ENCODE data around the gene ZNF202.
"Not testable (repeated sequence)": the region's sequence is repeated elsewhere in the genome, so short reads cannot be mapped to it uniquely, and the experiment has no call there.

ZNF202 gene

DNA sequence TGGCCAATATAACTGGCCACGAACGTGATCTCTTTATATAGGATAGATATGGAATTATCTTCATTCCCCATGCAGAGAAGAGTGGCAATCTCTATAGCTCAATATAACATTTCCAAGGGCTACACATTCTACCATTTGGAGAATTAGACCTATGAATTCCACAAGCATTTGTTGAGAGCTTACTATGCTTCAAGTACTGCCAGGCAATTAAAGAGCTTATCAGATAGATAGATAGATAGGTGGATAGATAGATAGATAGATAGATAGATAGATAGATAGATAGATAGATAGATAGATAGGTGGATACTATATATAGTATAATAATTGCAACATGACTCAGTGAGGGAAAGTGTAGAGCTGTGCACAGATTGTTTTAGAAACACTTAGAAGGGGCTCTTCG lies 14.4 kb upstream of the ZNF202 start:
- Mint-ChIP-seq H3K9me3 (no peaks in the 10 kb centered on the region), H3K4me3 (no peak overlapping the region), H3K36me3 (ENCODE audit: insufficient read depth) (no peaks in the 10 kb centered on the region), H3K4me1 (no peaks in the 10 kb centered on the region), H3K27me3 (peaks cover 62% of the 10 kb centered on the region), H3K27ac (ENCODE audit: low read depth) (peak overlapping the region; percentile 2)
- ATAC-seq (replicated peaks; ENCODE audit: extremely low read depth, poor library complexity, severe bottlenecking) (no peak), DNase-seq (ENCODE audit: low spot score in 2 of 2) (no peak)

DNA sequence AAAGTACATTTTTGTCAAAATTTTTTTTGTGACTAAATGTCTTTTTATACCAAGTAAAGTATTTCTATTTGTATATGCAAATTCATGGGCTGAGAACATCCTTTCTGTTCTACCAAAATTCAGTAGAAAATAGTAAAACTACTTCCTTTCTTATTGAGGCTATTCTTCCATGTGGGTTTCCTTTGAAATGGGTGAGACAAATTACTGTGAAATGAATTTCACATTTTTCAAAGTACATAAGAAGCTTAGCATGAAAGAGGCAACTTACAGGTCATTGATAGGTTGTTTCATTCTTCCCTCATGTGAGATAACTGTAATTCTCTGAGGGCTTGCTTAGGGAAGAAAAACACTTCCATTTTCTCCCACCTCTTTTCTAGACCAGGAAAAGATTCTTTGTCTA lies 13.9 kb upstream of the ZNF202 start:
- Mint-ChIP-seq H3K4me3 (no peak overlapping the region), H3K36me3 (ENCODE audit: insufficient read depth) (no peaks in the 10 kb centered on the region), H3K27me3 (peaks cover 67% of the 10 kb centered on the region), H3K9me3 (no peaks in the 10 kb centered on the region), H3K27ac (ENCODE audit: low read depth) (no peak overlapping the region), H3K4me1 (no peaks in the 10 kb centered on the region)
- DNase-seq (ENCODE audit: low spot score in 2 of 2) = no peak
- no peak for ATAC-seq (replicated peaks; ENCODE audit: extremely low read depth, poor library complexity, severe bottlenecking)

DNA sequence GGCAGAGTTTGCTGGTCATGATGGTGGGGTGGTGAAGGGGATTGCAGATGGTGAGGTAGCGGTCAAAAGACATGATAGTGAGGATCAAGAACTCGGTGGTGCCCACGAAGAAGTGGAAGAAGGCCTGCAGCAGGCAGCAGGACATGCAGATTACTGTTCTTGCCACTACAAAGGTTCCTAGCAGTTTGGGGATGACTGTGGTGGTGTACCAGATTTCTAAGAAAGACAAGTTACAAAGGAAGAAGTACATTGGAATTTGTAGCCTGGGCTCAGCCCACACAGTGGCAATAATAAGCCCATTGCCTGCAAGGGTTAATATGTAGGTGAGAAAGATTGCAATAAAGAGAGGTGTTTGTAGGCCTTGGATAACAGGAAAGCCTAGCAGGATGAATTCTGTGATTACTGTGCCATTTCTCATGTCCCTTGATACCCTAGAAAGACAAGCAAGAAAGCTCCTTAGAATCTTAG lies 12.7 kb upstream of the ZNF202 start, which contains the start of gene OR6X1:
Gene OR6X1, minus strand, starts transcription at position 418 of the 468 bp plus-strand sequence. Its CDS starts 0 bp downstream, at position 418.
- H3K4me3 Mint-ChIP-seq = no peak within 1 kb of the TSS
- no peak for DNase-seq (ENCODE audit: low spot score in 2 of 2)
- no peaks in the 10 kb centered on the region for H3K36me3 Mint-ChIP-seq (ENCODE audit: insufficient read depth)
- peaks cover 79% of the 10 kb centered on the region for H3K27me3 Mint-ChIP-seq
- no peaks in the 10 kb centered on the region for H3K9me3 Mint-ChIP-seq
- ATAC-seq (replicated peaks; ENCODE audit: extremely low read depth, poor library complexity, severe bottlenecking) = no peak
- H3K4me1 Mint-ChIP-seq = no peaks in the 10 kb centered on the region
- H3K27ac Mint-ChIP-seq (ENCODE audit: low read depth) = no peak within 1 kb of the TSS

DNA sequence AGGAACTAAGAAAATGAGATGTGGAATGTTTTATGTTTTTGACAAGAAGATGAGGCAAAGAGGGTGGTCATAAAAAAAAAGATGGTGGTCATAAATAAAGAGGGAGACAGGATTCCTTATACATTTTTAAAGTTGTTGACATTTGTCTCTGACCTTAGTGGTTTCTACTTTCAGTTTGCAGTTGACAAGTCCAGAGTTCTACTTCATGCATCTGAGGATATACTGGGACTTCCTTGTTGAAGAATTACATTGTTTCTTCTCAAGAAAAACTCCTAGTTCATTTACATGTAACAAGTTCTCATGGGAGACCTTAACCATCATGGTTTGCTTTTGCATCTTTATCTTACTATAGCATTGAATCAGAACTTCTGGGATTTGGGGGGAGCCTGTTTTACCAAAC lies 11.7 kb upstream of the ZNF202 start:
- ATAC-seq (replicated peaks; ENCODE audit: extremely low read depth, poor library complexity, severe bottlenecking) = no peak
- no peaks in the 10 kb centered on the region for H3K9me3 Mint-ChIP-seq
- no peak overlapping the region for H3K4me3 Mint-ChIP-seq
- no peak for DNase-seq (ENCODE audit: low spot score in 2 of 2)
- no peak overlapping the region for H3K27ac Mint-ChIP-seq (ENCODE audit: low read depth)
- no peaks in the 10 kb centered on the region for H3K4me1 Mint-ChIP-seq
- H3K27me3 Mint-ChIP-seq = peaks cover 84% of the 10 kb centered on the region
- H3K36me3 Mint-ChIP-seq (ENCODE audit: insufficient read depth) = no peaks in the 10 kb centered on the region

DNA sequence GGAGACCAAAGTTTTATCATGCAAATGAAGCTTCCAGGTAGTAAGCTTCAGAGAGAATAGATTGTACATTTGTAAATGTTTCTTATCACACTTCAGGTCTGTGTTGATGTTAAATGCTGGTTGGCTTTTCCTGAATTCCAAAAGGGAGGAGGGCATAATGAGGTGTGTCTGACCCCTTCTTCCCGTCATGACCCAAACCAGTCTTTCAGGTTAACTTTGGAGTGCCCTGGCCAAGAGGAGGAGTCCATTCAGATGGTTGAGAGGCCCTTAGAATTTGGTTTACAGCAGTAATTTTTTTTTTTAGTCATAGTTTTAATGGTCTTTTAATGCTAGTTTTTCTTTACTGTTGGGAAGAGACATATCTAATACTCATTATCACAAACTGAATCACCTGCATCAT lies 10.3 kb upstream of the ZNF202 start:
- no peak overlapping the region for H3K4me3 Mint-ChIP-seq
- no peak for DNase-seq (ENCODE audit: low spot score in 2 of 2)
- H3K27ac Mint-ChIP-seq (ENCODE audit: low read depth) = no peak overlapping the region
- H3K4me1 Mint-ChIP-seq = no peaks in the 10 kb centered on the region
- H3K27me3 Mint-ChIP-seq = peaks cover 87% of the 10 kb centered on the region
- no peak for ATAC-seq (replicated peaks; ENCODE audit: extremely low read depth, poor library complexity, severe bottlenecking)
- H3K9me3 Mint-ChIP-seq = no peaks in the 10 kb centered on the region
- no peaks in the 10 kb centered on the region for H3K36me3 Mint-ChIP-seq (ENCODE audit: insufficient read depth)

DNA sequence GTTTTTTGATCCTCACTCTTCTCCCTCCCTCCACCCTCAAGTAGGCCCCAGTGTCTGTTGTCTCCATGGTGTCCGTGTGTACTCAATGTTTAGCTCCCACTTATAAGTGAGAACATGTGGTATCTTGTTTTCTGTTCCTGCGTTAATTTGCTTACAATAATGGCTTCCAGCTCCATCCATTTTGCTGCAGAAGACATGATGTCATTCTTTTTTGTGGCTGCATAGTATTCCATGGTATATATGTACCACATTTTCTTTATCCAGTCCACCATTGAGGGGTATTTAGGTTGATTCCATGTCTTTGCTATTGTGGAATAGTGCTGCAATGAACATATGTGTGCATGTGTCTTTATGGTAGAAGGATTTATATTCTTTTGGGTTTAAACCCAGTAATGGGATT lies 6.9 kb upstream of the ZNF202 start:
- H3K36me3 Mint-ChIP-seq (ENCODE audit: insufficient read depth); H3K4me1 Mint-ChIP-seq; H3K27ac Mint-ChIP-seq (ENCODE audit: low read depth); DNase-seq (ENCODE audit: low spot score in 2 of 2); H3K4me3 Mint-ChIP-seq; ATAC-seq (replicated peaks; ENCODE audit: extremely low read depth, poor library complexity, severe bottlenecking); H3K9me3 Mint-ChIP-seq: not testable (repeated sequence)
- peaks cover 72% of the 10 kb centered on the region for H3K27me3 Mint-ChIP-seq

DNA sequence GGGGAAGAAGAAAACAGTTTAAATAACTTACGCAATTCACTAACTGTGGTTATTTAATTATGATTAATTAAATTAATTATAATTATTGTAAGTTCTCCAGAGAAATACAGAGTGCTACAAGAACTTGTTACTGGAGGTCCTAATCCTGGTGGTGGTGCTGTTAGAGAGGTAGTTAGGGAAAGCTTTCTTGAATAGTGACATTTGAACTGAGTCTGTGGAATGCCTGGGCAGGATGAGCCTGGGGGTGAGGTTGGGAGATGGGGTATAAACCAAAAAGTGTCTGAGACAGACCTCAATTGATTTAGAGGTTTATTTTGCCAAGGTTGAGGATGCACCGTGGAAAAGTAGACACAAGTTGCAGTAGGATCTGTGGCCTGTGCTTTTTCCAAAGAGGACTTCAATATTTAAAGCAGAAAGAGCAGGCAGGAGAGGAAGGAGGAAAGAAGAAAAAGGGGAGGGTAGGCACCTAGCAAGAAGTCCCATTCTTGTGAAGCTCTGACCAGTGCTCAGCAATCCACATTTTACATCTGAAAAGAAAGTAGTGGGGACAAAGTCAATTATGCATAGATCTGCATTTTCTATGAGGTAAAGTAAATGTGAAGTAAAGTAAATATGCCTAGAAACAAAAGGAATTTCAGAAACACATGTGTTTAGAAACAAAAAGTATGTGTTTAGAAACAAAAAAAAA lies 4.4 kb upstream of the ZNF202 start:
- no peak overlapping the region for H3K4me3 Mint-ChIP-seq
- H3K4me1 Mint-ChIP-seq = peaks cover 14% of the 10 kb centered on the region
- H3K27me3 Mint-ChIP-seq = peaks cover 49% of the 10 kb centered on the region
- peaks cover 7% of the 10 kb centered on the region for H3K36me3 Mint-ChIP-seq (ENCODE audit: insufficient read depth)
- H3K27ac Mint-ChIP-seq (ENCODE audit: low read depth) = no peak overlapping the region
- ATAC-seq (replicated peaks; ENCODE audit: extremely low read depth, poor library complexity, severe bottlenecking) (no peak), DNase-seq (ENCODE audit: low spot score in 2 of 2) (no peak)
- H3K9me3 Mint-ChIP-seq = no peaks in the 10 kb centered on the region

DNA sequence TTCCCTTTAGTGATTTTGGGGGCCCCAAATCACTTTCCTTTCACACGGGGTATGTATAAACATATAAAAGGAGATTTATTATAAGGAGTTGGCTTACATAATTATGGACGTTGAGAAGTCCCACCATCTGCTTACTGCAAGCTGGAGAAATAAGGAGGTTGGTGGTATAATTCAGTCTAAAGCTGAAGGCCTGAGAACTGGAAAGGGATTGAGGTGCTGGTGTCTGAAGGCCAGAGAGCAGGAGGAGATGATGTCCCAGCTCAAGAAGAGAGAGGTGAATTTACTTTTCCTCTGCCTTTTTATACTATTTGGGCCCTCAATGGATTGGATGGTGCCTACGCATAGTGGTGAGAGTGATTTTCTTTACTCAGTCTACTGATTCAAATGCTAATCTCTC lies 1.3 kb upstream of the ZNF202 start:
- no peak overlapping the region for H3K27ac Mint-ChIP-seq (ENCODE audit: low read depth)
- no peak for ATAC-seq (replicated peaks; ENCODE audit: extremely low read depth, poor library complexity, severe bottlenecking)
- peaks cover 17% of the 10 kb centered on the region for H3K27me3 Mint-ChIP-seq
- H3K36me3 Mint-ChIP-seq (ENCODE audit: insufficient read depth) = peaks cover 12% of the 10 kb centered on the region
- peaks cover 31% of the 10 kb centered on the region for H3K4me1 Mint-ChIP-seq
- peak overlapping the region; percentile 95 for H3K4me3 Mint-ChIP-seq
- H3K9me3 Mint-ChIP-seq = no peaks in the 10 kb centered on the region
- DNase-seq (ENCODE audit: low spot score in 2 of 2) = no peak

DNA sequence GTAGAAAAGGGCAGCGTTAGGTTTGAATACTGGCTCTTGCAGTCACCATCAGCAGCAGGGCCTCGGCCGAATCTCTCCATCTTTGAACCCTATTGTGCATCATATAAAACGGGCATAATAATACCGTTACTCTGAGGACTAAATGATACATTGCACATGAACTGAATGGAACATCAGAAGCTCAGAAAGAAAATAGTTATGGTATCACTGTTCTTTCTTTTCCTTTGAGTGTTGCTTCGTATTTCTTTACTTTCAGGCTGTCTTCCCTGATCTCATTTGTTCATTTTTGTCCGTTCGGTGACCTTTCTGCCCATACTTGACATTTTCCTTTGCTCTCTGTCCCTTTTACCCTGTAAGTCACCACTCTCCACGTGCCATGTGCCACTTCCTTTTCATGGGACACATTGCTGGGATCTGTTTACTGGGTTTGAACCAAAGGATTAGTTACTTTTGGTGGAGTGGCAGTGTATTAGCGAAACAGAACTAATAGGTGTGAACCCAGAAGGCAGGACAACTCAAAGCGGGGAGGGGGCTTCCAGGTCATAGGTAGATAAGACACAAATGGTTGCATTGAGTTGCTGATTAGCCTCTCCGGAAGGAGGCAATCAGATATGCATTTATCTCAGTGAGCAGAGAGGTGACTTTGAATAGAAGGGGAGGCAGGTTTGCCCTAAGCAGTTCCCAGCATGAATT lies 717 bp upstream of the ZNF202 start:
- Mint-ChIP-seq H3K27ac (ENCODE audit: low read depth) (peak overlapping the region; percentile 92), H3K36me3 (ENCODE audit: insufficient read depth) (peaks cover 12% of the 10 kb centered on the region), H3K9me3 (no peaks in the 10 kb centered on the region)

DNA sequence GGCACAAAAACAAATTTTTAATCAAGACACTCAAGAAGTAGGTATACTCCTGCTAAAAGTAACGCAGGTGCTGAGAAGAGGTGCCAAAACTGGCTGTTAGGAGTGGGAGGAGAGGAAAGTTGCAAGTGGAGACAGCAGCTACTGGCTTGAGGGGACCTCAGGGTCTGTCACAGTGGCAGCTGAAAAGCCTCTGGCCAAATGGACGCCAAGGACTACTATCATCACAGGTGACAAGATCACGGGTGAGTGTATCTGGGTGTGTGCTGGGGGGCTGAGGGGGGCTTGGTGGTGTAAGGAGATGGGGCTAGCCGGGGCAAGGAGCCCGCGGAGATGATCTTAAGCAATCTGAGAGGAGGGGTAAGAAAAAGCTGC lies 687 bp downstream of the ZNF202 start:
- Mint-ChIP-seq H3K4me1 (peaks cover 31% of the 10 kb centered on the region), H3K27ac (ENCODE audit: low read depth) (peak overlapping the region; percentile 92), H3K9me3 (no peaks in the 10 kb centered on the region), H3K4me3 (peak overlapping the region; percentile 95), H3K27me3 (no peaks in the 10 kb centered on the region), H3K36me3 (ENCODE audit: insufficient read depth) (peaks cover 12% of the 10 kb centered on the region)
- DNase-seq (ENCODE audit: low spot score in 2 of 2) (no peak), ATAC-seq (replicated peaks; ENCODE audit: extremely low read depth, poor library complexity, severe bottlenecking) (peak; percentile 2)

More for the DNA sequence above, 717 bp upstream of the ZNF202 start:
- peaks cover 31% of the 10 kb centered on the region for H3K4me1 Mint-ChIP-seq
- H3K4me3 Mint-ChIP-seq = peak overlapping the region; percentile 95
- DNase-seq (ENCODE audit: low spot score in 2 of 2) (no peak), ATAC-seq (replicated peaks; ENCODE audit: extremely low read depth, poor library complexity, severe bottlenecking) (peak; percentile 12)
- peaks cover 11% of the 10 kb centered on the region for H3K27me3 Mint-ChIP-seq

DNA sequence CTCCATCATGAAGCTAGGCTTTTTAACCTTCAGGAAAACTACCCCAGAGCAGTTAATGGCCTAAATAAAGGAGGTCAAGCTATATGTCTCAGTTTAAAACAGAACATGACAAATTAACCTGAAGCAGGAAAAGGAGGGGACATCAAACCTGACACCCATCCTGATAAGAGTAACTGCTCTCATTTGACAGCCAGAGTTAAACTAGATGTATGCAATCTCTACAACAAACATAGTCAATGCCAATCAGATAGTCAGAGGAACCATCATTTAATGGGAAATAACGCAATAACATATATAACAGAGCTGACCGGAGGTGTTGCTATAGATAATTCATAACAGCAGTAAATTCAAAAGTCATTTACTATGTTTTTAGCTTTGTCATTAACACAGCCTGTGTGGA lies 3.1 kb downstream of the ZNF202 start:
- Mint-ChIP-seq H3K4me3 (no peak overlapping the region), H3K4me1 (peaks cover 36% of the 10 kb centered on the region), H3K9me3 (no peaks in the 10 kb centered on the region), H3K27ac (ENCODE audit: low read depth) (no peak overlapping the region), H3K36me3 (ENCODE audit: insufficient read depth) (peaks cover 17% of the 10 kb centered on the region), H3K27me3 (no peaks in the 10 kb centered on the region)
- ATAC-seq (replicated peaks; ENCODE audit: extremely low read depth, poor library complexity, severe bottlenecking) = no peak
- DNase-seq (ENCODE audit: low spot score in 2 of 2) = no peak

DNA sequence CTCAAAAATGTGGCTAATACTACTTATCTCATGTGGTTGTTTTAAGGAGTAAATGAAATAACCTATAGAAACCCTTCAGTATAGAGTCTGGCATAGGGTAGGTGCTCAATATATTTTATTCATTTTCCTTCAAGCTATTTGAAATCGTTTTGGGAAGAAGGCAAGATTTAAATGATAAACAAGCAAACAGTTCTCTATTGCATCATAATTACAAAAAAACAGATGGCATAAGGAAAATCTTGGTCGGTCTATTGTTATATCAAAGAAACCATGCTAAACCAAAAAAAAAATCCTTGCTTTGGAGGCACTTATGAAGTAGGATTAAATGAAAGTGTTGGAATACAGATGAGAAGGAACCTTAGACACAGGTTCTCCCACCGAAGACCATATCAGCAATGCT lies 4.7 kb downstream of the ZNF202 start:
- Mint-ChIP-seq H3K36me3 (ENCODE audit: insufficient read depth) (peaks cover 16% of the 10 kb centered on the region), H3K27ac (ENCODE audit: low read depth) (no peak overlapping the region), H3K9me3 (no peaks in the 10 kb centered on the region), H3K4me1 (peaks cover 26% of the 10 kb centered on the region), H3K27me3 (no peaks in the 10 kb centered on the region), H3K4me3 (no peak overlapping the region)
- no peak for DNase-seq (ENCODE audit: low spot score in 2 of 2)
- no peak for ATAC-seq (replicated peaks; ENCODE audit: extremely low read depth, poor library complexity, severe bottlenecking)

DNA sequence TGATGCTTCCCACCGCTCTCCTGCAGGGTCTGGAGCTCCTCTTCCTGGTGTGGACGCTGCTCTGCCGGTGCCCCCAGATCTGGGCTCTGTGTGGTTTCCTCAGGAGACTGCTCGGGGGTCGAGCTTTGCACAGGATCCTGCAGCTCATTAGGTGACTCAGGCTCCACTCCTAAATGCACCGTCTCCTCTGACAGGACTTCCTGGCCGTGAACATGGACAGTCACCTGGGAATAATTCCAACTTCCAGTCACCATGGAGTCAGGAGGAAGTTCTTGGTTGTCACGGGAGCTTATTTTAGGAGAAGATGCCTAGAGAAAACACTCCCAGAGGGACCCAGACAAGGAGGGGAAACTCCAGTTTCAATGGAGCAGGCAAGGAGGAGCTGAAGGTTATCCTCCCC lies 11.9 kb downstream of the ZNF202 start:
- Mint-ChIP-seq H3K4me1 (no peaks in the 10 kb centered on the region), H3K27ac (ENCODE audit: low read depth) (no peak overlapping the region), H3K9me3 (peaks cover 10% of the 10 kb centered on the region), H3K27me3 (no peaks in the 10 kb centered on the region), H3K36me3 (ENCODE audit: insufficient read depth) (peaks cover 47% of the 10 kb centered on the region), H3K4me3 (no peak overlapping the region)
- DNase-seq (ENCODE audit: low spot score in 2 of 2) = no peak
- ATAC-seq (replicated peaks; ENCODE audit: extremely low read depth, poor library complexity, severe bottlenecking) = no peak

Data from central memory CD8-positive, alpha-beta T cell (primary cell).